Medulla oblongata (tissue), 1 donor: ENCODE data around the gene SORL1.

Experiments
- DNase-seq: peaks from one replicate; pipeline ENCODE4 v3.0.0-alpha.2; 2015; ENCODE audit errors: extremely low spot score

Gene SORL1

DNA sequence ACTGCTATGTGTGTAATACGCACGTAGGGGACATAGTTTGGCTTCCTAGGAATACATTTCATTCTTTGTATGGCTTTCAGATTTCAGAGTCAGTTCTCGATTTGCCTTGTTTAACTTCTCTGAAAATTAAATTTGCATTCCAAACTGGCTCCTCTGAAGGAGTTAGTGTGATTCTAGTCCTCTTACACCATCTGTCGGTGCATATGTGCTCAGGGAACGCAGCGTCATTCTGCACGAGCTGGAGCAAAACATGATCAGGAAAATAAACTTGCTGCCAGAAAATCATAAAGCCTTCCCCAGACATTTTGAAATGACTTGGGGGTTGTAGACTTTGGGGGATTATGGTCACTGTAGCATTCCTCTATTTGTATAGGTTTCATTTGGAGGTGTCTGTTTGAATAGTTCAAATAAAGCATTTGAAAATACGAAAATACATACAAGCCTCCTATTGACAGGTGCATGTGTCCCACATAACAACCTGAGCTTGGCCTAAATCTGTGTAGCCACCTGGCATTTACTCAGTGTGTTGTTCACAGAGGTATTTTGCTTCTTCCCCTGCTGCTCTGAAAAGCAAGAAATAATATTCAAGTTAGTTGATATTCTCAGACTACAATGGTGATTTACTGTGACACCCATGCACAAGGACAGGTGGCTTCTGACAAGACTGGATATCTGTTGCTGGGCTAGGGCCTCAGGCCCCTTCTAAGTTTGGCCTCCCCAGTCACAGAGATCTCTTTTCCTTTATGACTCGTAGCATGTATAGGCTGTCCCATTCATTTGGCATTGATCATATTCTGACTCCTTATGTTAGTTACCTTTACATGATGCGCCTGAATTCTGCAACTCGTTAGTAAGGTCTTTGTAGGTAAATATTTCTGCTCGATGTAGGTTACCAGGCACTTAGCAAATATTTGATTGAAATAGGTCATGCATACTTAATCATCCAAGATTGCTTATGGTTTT, 82.3 kb downstream of the SORL1 start:
- peak; percentile 84 for DNase-seq

DNA sequence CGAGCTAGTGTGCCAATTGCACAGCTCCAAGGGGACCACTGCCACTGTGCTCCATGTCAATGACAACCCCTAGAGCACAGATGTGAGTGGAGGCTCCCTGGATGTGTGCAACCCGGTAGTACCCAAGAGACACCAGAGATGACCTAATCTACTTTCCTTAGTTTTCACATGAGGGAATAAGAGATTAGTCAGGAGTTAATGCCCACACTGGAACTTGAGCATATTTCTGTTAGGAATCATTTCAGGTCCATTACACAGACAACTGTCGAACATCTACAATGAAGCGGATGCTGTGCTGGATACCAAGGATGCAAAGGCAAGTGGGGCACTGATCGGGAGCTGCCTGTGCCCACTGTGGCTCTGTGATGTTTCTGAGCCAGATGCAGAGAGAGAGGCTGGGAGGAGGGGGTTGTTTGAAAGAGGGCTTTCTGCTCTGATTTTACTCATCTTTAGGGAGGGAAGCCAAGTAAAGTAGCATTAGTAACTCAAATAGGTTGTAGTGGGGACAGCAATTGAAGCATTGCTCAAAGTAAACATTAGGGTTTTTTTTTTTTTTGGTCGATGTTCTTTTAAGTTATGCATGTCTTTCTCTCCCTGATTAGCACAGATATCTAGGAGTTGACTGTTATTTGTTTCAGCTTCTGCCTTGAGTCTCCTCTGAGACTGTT, 83.1 kb downstream of the SORL1 start:
- no peak for DNase-seq

DNA sequence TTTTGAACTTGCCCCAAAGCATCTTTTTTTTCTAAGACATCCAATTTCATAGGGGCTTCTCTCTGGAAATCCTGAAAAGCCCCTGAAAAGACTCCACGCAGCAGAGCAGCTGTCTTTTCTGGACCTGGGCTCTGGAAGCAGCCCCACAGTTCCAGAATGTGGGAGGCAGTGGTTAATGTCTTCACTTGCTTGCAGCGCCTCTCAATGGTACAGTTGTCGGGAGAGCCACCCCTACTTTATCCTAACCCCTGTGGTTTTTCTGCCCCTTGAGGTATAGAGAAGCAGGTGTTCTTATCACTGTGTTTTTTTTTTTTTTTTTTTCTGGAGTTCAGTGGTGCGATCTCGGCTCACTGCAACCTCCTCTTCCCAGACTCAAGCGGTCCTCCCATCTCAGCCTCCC, 84.0 kb downstream of the SORL1 start:
- DNase-seq = no peak

GRCh38 chr11:121538054-121538453, 85.9 kb downstream of the SORL1 start:
- no peak for DNase-seq

GRCh38 chr11:121539000-121539399, 86.9 kb downstream of the SORL1 start:
- DNase-seq = no peak

DNA sequence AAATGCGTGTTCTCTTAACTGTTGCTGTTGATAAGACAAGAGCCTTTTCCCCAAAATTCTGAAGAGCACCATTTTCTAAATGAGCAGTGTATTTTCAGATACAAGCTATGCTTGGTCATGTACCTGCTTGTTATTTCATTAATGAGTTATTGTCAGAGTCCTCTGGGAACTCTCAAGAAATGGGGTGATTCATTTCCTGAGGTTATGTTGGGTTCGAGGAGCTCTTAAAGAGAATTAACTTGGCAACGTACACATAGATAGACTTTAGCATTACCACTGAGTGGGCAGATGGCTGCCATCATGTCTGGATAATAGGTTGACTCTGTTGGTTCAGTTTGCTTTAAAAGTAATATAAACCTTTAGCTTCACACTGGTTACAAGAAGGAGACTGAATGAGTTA, 88.5 kb downstream of the SORL1 start:
- no peak for DNase-seq

DNA sequence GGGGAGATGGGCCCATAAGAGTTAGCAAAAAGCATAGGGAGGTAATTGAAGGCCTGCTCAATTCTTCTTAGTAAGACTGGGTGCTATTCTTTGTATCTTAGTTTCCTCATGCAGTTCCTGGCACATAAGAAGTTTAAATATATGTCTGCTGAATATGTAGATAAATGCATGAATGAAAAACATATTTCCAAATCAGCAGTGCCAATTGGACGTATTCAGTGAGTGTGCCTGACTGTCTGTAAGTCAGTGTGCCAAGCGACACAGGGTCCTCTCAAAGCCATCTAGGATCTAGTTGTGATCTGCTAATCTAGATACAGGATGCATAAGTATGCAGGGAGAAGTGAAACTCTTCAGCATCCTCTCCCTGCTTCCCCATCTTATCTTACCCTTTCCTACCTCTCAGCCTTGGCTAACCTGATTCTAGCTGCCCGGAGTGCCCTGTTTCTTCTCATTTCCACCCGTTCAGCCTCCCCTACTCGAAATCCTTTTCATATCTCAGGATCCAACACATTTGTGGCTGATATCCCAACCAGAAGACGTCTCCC, 91.8 kb downstream of the SORL1 start:
- no peak for DNase-seq

DNA sequence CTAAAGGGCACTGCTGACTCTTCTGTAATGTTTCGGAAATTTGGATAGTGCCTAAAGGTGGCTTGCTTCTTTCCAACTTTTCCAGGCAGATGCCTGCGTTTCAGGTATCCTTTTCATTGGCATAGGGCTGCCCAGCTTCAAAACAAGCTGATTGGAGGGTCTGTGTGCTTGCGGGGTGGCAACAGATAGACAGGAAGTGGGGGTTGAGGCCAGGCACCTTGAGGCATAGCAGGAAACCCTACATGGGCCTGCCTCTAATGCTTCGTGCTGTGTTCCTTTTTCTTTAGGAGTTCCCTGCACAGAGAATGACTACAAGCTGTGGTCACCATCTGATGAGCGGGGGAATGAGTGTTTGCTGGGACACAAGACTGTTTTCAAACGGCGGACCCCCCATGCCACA, 92.8 kb downstream of the SORL1 start:
- no peak for DNase-seq

GRCh38 chr11:121547574-121547973, 95.5 kb downstream of the SORL1 start:
- no peak for DNase-seq

DNA sequence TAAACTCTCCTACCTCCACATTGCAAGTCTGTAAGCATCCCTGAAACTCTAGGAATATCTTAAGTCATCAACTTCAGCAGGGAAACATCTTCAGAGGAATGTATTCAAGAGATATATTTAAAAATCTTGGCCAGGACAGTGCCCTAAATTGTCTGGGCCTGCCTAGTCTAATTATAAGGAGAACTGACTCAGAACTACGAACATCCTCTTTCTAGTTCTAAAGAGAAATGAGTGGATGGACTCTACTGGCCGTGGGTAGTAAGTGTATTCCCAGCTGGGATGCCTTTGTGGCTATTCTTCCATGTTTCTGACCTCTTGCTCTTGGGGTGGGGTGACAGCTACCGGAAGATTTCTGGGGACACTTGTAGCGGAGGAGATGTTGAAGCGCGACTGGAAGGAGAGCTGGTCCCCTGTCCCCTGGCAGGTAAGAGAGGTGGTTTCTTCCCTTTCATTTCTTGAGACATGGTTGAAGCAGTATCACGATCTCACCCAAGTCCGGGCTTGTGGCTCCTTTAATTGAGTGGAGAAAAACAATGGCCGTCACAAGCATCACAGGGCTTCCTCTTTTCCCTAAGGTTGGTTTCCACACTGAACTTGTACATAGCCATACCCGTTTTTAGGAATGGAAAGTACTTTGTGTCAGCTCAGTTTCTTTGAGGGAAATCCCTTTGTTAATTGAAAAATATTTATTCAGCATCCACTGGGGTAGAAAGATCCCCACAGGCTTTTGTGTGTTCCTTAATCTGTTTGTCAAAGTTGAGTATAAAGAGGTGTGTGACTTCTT, 98.3 kb downstream of the SORL1 start:
- DNase-seq = no peak

GRCh38 chr11:121551463-121551862, 99.3 kb downstream of the SORL1 start:
- no peak for DNase-seq

DNA sequence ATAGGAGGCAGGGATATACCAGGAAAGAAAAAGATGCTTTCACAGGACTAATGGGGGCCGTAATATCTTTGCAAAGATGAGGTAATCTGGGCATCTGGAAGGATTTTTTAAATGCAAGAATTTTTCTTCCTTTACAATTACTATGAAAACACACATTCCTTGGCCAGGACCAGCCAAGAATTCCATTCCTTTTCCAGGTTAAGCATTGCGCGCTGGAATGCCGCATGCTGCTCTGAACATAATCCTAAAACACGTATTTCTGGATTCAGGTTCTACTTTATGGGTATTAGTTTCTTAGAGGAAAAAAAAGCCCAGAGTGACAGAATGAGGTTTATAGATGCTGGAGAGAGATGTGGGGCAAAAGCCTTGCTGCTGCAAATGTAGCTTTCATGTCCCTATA, 100.0 kb downstream of the SORL1 start:
- no peak for DNase-seq

DNA sequence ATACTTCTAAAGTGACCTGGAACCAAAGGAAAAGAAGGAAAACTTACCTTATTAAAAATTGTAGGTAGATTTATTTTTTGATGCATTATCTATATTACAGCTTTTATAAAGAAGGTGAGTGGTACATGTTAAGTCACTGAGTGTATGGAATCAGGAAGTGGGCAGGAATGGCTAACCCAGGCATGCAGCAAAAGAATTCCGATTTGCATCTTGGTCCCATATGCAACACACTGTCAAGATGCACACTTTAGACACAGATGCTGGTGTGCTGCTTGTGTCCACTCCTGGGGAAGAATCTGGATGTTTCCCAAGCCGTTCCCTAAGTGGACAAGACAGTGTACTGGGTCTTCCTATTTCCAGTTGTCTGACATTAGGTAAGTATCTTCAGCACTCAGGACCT, 100.5 kb downstream of the SORL1 start:
- DNase-seq = no peak

DNA sequence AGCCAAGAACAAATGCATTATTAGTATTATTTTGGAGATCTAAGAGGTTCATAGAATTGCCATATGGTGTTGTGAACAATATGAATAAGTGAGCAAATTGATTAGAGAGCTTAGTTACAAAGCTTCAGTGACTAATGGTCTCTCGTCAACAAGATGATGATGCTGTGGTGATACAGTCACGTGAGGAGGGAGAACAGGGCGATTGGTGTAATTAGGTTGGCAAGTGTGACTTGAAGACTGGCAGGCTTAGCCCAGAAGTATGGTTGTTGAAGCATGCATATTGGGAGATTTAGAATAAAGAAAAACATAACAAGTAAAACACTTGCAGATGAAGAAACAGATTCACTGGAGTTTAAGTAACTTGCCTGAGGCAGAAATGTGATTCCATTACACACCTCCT, 101.3 kb downstream of the SORL1 start:
- DNase-seq = no peak

GRCh38 chr11:121553806-121554205, 101.7 kb downstream of the SORL1 start:
- no peak for DNase-seq

GRCh38 chr11:121554552-121554951, 102.4 kb downstream of the SORL1 start:
- DNase-seq = no peak

DNA sequence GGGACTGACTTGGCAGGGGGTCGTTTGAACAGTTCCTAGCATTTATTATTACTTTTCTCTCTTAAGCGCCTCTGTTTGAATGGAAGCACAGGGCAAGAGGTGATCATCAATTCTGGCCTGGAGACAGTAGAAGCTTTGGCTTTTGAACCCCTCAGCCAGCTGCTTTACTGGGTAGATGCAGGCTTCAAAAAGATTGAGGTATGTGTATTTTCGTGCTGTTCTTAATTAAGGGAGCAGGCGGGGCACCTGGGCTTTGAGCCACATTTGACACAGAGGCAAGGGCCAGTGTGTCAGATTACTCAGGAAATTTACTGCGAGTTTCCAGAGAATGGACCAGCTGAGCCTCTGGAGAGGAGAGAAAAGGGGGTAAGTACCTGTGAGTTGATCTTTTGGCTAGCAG, 103.0 kb downstream of the SORL1 start:
- peak; percentile 60 for DNase-seq

- no peak for DNase-seq
Measured at GRCh38 chr11:121556937-121557336, 104.8 kb downstream of the SORL1 start.

DNA sequence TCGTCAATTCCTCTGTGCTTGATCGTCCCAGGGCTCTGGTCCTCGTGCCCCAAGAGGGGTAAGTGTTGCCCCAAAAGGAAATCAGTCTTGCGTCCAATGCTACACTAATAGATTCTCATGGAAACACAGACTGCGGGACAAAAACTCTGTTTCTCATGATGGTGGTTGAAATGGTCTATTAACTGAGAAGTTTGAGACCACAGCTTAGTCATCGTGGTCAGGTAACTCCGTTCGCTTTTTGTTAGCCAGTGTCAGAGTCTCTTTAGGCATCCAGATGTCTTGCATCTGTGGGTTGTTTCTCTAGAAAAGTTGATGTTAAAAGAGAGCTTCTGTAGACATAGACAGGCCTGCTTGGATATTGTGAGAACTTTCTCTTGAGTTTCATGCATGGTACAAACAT, 105.2 kb downstream of the SORL1 start:
- DNase-seq = no peak

- DNase-seq = no peak
Measured at GRCh38 chr11:121559606-121560200, 107.6 kb downstream of the SORL1 start.

GRCh38 chr11:121560236-121560635, 108.1 kb downstream of the SORL1 start:
- DNase-seq = no peak

DNA sequence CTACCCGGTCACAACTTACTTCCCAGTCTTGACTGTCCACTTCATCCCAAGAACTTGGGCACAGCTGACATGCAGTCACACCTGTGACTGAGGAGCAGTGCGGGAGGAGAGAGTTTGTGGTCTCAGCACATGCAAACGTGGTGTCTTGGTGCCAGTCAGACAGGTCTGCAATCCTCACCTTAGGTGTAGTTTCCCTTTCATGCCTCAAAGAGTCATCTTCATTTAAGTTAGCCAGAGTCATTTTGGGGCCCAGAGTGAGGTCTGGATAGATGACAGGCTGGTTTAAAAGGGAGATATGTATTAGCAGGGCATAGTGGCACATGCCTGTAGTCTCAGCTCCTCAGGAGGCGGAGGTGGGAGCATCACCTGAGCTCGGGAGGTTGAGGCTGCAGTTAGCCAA, 109.1 kb downstream of the SORL1 start:
- no peak for DNase-seq
